ENCODE results near the gene CSPG4.
"Not testable (repeated sequence)": the region's sequence is repeated elsewhere in the genome, so short reads cannot be mapped to it uniquely, and the experiment has no call there.

CSPG4 gene

GRCh38 chr15:75758071-75758872 lies 45.6 kb upstream of the CSPG4 start:
- peak overlapping the region; percentile 62 to 96 (median 78) for H3K4me3 ChIP-seq (ENCODE audit: control insufficient read depth in 1 of 7, extremely low read depth in 1 of 7, insufficient read depth in 4 of 7, low read depth in 2 of 7, low read length in 6 of 7)
- H3K9me3 ChIP-seq (ENCODE audit: control extremely low read depth in 1 of 5, control insufficient read depth in 4 of 5, insufficient read depth in 2 of 5, low read depth in 1 of 5, low read length in 4 of 5) = no peaks in the 10 kb centered on the region
- H3K4me1 ChIP-seq (ENCODE audit: control extremely low read depth in 1 of 4, control insufficient read depth in 4 of 4, insufficient read depth in 4 of 4, low read length in 3 of 4) = peaks cover 0 to 19% (median 13%) of the 10 kb centered on the region in 4 experiments
- CTCF ChIA-PET = interaction anchor here (0.9 to 2.5 kb wide), 9 partner anchors 9 to 166 kb away, joined by 3 to 7 read pairs (median 5); no protein-coding TSS in a partner anchor
- WGBS (ENCODE audit: insufficient coverage) = under 1% methylated on average over 25 of the region's 35 CpGs
- POLR2A ChIA-PET = no interaction called here
- no peaks in the 10 kb centered on the region for H3K27me3 ChIP-seq (replicated peaks in 2 of 5; ENCODE audit: control insufficient read depth in 4 of 5, insufficient read depth in 5 of 5, low read length in 4 of 5)
- H3K36me3 ChIP-seq (ENCODE audit: control insufficient read depth in 4 of 4, insufficient read depth in 4 of 4, low read length in 3 of 4) = no peaks in the 10 kb centered on the region
- peak overlapping the region; percentile 50 to 81 for H3K27ac ChIP-seq (ENCODE audit: insufficient read depth in 1 of 2, low read depth in 1 of 2, low read length in 2 of 2, poor library complexity in 1 of 2, severe bottlenecking in 2 of 2)
- peak; percentile 62 to 81 (median 72) for DNase-seq

- H3K9me3 ChIP-seq (ENCODE audit: control extremely low read depth in 1 of 5, control insufficient read depth in 4 of 5, insufficient read depth in 2 of 5, low read depth in 1 of 5, low read length in 4 of 5); H3K36me3 ChIP-seq (ENCODE audit: control insufficient read depth in 4 of 4, insufficient read depth in 4 of 4, low read length in 3 of 4); H3K27me3 ChIP-seq (replicated peaks in 2 of 5; ENCODE audit: control insufficient read depth in 4 of 5, insufficient read depth in 5 of 5, low read length in 4 of 5); POLR2A ChIA-PET; DNase-seq; H3K27ac ChIP-seq (ENCODE audit: insufficient read depth in 1 of 2, low read depth in 1 of 2, low read length in 2 of 2, poor library complexity in 1 of 2, severe bottlenecking in 2 of 2); H3K4me3 ChIP-seq (ENCODE audit: control insufficient read depth in 1 of 7, extremely low read depth in 1 of 7, insufficient read depth in 4 of 7, low read depth in 2 of 7, low read length in 6 of 7): not testable (repeated sequence)
- peaks cover 0 to 28% (median 17%) of the 10 kb centered on the region in 4 experiments for H3K4me1 ChIP-seq (ENCODE audit: control extremely low read depth in 1 of 4, control insufficient read depth in 4 of 4, insufficient read depth in 4 of 4, low read length in 3 of 4)
- WGBS (ENCODE audit: insufficient coverage) = no CpG with 5 or more reads among the region's 5 CpGs
- CTCF ChIA-PET = interaction anchor here (2.9 kb wide), 1 partner anchor 9 kb away, joined by 7 read pairs; no protein-coding TSS in a partner anchor
These were observed 42.2 kb upstream of the CSPG4 start for GRCh38 chr15:75754871-75755270.

- Histone ChIP-seq H3K36me3 (ENCODE audit: control insufficient read depth in 4 of 4, insufficient read depth in 4 of 4, low read length in 3 of 4) (no peaks in the 10 kb centered on the region), H3K4me3 (ENCODE audit: control insufficient read depth in 1 of 7, extremely low read depth in 1 of 7, insufficient read depth in 4 of 7, low read depth in 2 of 7, low read length in 6 of 7) (no peak overlapping the region), H3K9me3 (ENCODE audit: control extremely low read depth in 1 of 5, control insufficient read depth in 4 of 5, insufficient read depth in 2 of 5, low read depth in 1 of 5, low read length in 4 of 5) (no peaks in the 10 kb centered on the region), H3K27ac (ENCODE audit: insufficient read depth in 1 of 2, low read depth in 1 of 2, low read length in 2 of 2, poor library complexity in 1 of 2, severe bottlenecking in 2 of 2) (no peak overlapping the region), H3K27me3 (replicated peaks in 2 of 5; ENCODE audit: control insufficient read depth in 4 of 5, insufficient read depth in 5 of 5, low read length in 4 of 5) (no peaks in the 10 kb centered on the region), H3K4me1 (ENCODE audit: control extremely low read depth in 1 of 4, control insufficient read depth in 4 of 4, insufficient read depth in 4 of 4, low read length in 3 of 4) (peaks cover 0 to 20% (median 7%) of the 10 kb centered on the region in 4 experiments)
- ChIA-PET CTCF (interaction anchor here (1.0 to 1.8 kb wide), 4 partner anchors 11 to 25 kb away, joined by 3 to 6 read pairs (median 4); no protein-coding TSS in a partner anchor), POLR2A (no interaction called here)
- WGBS (ENCODE audit: insufficient coverage) = 100% methylated on average over 8 of the region's 8 CpGs
- no peak for DNase-seq
These were observed 40.5 kb upstream of the CSPG4 start for GRCh38 chr15:75753145-75753544.

- 19% methylated on average over 4 of the region's 4 CpGs for WGBS (ENCODE audit: insufficient coverage)
- H3K27ac ChIP-seq (ENCODE audit: insufficient read depth in 1 of 2, low read depth in 1 of 2, low read length in 2 of 2, poor library complexity in 1 of 2, severe bottlenecking in 2 of 2) = no peak overlapping the region
- peak in 2 of 3 donors; percentile 75 to 84 for DNase-seq
- H3K4me3 ChIP-seq (ENCODE audit: control insufficient read depth in 1 of 7, extremely low read depth in 1 of 7, insufficient read depth in 4 of 7, low read depth in 2 of 7, low read length in 6 of 7) = no peak overlapping the region
- no peaks in the 10 kb centered on the region for H3K27me3 ChIP-seq (replicated peaks in 2 of 5; ENCODE audit: control insufficient read depth in 4 of 5, insufficient read depth in 5 of 5, low read length in 4 of 5)
- H3K9me3 ChIP-seq (ENCODE audit: control extremely low read depth in 1 of 5, control insufficient read depth in 4 of 5, insufficient read depth in 2 of 5, low read depth in 1 of 5, low read length in 4 of 5) = no peaks in the 10 kb centered on the region
- peaks cover 0 to 14% (median 5%) of the 10 kb centered on the region in 4 experiments for H3K4me1 ChIP-seq (ENCODE audit: control extremely low read depth in 1 of 4, control insufficient read depth in 4 of 4, insufficient read depth in 4 of 4, low read length in 3 of 4)
- H3K36me3 ChIP-seq (ENCODE audit: control insufficient read depth in 4 of 4, insufficient read depth in 4 of 4, low read length in 3 of 4) = no peaks in the 10 kb centered on the region
- ChIA-PET POLR2A (no interaction called here), CTCF (interaction anchor here (0.5 to 2.2 kb wide), 3 partner anchors 22 to 53 kb away, joined by 4 to 6 read pairs (median 6); no protein-coding TSS in a partner anchor)
These were observed 39.2 kb upstream of the CSPG4 start for GRCh38 chr15:75751891-75752290.

- Histone ChIP-seq H3K9me3 (ENCODE audit: control extremely low read depth in 1 of 5, control insufficient read depth in 4 of 5, insufficient read depth in 2 of 5, low read depth in 1 of 5, low read length in 4 of 5) (no peaks in the 10 kb centered on the region), H3K27ac (ENCODE audit: insufficient read depth in 1 of 2, low read depth in 1 of 2, low read length in 2 of 2, poor library complexity in 1 of 2, severe bottlenecking in 2 of 2) (no peak overlapping the region), H3K27me3 (replicated peaks in 2 of 5; ENCODE audit: control insufficient read depth in 4 of 5, insufficient read depth in 5 of 5, low read length in 4 of 5) (no peaks in the 10 kb centered on the region), H3K36me3 (ENCODE audit: control insufficient read depth in 4 of 4, insufficient read depth in 4 of 4, low read length in 3 of 4) (no peaks in the 10 kb centered on the region), H3K4me3 (ENCODE audit: control insufficient read depth in 1 of 7, extremely low read depth in 1 of 7, insufficient read depth in 4 of 7, low read depth in 2 of 7, low read length in 6 of 7) (no peak overlapping the region), H3K4me1 (ENCODE audit: control extremely low read depth in 1 of 4, control insufficient read depth in 4 of 4, insufficient read depth in 4 of 4, low read length in 3 of 4) (peaks cover 0 to 14% (median 5%) of the 10 kb centered on the region in 4 experiments)
- CTCF ChIA-PET = interaction anchor here (0.5 to 2.2 kb wide), 3 partner anchors 41 to 54 kb away, joined by 3 to 6 read pairs (median 4); no protein-coding TSS in a partner anchor
- WGBS (ENCODE audit: insufficient coverage) = 100% methylated on average over 1 of the region's 2 CpGs
- no peak for DNase-seq
- POLR2A ChIA-PET = no interaction called here
These were observed 38.6 kb upstream of the CSPG4 start for GRCh38 chr15:75751116-75751875.

- Histone ChIP-seq H3K9me3 (ENCODE audit: control extremely low read depth in 1 of 5, control insufficient read depth in 4 of 5, insufficient read depth in 2 of 5, low read depth in 1 of 5, low read length in 4 of 5) (no peaks in the 10 kb centered on the region), H3K4me3 (ENCODE audit: control insufficient read depth in 1 of 7, extremely low read depth in 1 of 7, insufficient read depth in 4 of 7, low read depth in 2 of 7, low read length in 6 of 7) (no peak overlapping the region), H3K36me3 (ENCODE audit: control insufficient read depth in 4 of 4, insufficient read depth in 4 of 4, low read length in 3 of 4) (no peaks in the 10 kb centered on the region), H3K27ac (ENCODE audit: insufficient read depth in 1 of 2, low read depth in 1 of 2, low read length in 2 of 2, poor library complexity in 1 of 2, severe bottlenecking in 2 of 2) (no peak overlapping the region), H3K27me3 (replicated peaks in 2 of 5; ENCODE audit: control insufficient read depth in 4 of 5, insufficient read depth in 5 of 5, low read length in 4 of 5) (no peaks in the 10 kb centered on the region), H3K4me1 (ENCODE audit: control extremely low read depth in 1 of 4, control insufficient read depth in 4 of 4, insufficient read depth in 4 of 4, low read length in 3 of 4) (peaks cover 0 to 14% (median 5%) of the 10 kb centered on the region in 4 experiments)
- DNase-seq = no peak
- ChIA-PET CTCF (interaction anchor here (1.1 to 2.2 kb wide), 2 partner anchors 42 to 50 kb away, joined by 3 to 6 read pairs; no protein-coding TSS in a partner anchor), POLR2A (no interaction called here)
- WGBS (ENCODE audit: insufficient coverage) = 96% methylated on average over 7 of the region's 10 CpGs
These were observed 37.8 kb upstream of the CSPG4 start for GRCh38 chr15:75750261-75751050.

Measured in common myeloid progenitor, CD34-positive (primary cell).